Testis (tissue), 2 donors: ENCODE results near the gene BCAT1.

Source experiments
- POLR2A ChIP-seq: fragments of 450-650 bp; IDR thresholded peaks from one replicate; pipeline ENCODE4 v1.6.1; 2017; ENCODE audit warnings: antibody characterized with exemption, mild to moderate bottlenecking, moderate library complexity
- TF ChIP-seq, protein P1 (sequence below), 3 experiments: fragments of 450-650 bp in 2 of 3; fragments of 200-600 bp in 1 of 3; sonication (generic) in 1 of 3; IDR thresholded peaks; one replicate each; pipeline ENCODE4 v1.5.1; 2016 to 2019; ENCODE audit warnings: antibody characterized with exemption in 3 of 3, mild to moderate bottlenecking in 2 of 3, moderate library complexity in 1 of 3

DNA sequence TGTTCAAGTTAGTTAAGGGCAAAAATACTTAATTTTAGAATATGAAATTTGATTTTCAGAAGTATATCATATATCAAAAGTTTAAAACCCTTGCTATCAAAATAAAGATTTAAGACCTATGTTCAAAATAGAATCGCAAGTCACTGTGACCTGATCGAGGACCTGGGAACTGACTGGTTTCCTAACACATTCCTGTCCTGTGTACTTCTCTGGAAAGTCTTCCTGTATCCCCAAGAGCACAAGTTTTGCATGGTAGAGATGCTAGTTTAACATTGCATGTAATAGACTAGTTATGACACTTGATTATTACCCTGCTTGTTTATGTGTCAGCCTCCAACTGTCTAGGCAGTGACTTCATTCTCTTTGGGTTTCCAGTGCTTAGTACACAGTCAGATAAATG is 30.3 kb downstream of the BCAT1 start:
- TF ChIP-seq, protein P1, sequence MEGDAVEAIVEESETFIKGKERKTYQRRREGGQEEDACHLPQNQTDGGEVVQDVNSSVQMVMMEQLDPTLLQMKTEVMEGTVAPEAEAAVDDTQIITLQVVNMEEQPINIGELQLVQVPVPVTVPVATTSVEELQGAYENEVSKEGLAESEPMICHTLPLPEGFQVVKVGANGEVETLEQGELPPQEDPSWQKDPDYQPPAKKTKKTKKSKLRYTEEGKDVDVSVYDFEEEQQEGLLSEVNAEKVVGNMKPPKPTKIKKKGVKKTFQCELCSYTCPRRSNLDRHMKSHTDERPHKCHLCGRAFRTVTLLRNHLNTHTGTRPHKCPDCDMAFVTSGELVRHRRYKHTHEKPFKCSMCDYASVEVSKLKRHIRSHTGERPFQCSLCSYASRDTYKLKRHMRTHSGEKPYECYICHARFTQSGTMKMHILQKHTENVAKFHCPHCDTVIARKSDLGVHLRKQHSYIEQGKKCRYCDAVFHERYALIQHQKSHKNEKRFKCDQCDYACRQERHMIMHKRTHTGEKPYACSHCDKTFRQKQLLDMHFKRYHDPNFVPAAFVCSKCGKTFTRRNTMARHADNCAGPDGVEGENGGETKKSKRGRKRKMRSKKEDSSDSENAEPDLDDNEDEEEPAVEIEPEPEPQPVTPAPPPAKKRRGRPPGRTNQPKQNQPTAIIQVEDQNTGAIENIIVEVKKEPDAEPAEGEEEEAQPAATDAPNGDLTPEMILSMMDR (IDR thresholded peaks at IDR 0.05): no peak
- no peak for TF ChIP-seq POLR2A
